Suprapubic skin (tissue), 4 donors: ENCODE results near the gene DOLPP1. TPM values are rescaled to one million over a fixed set of nuclear protein-coding genes. Genes with fewer than 3 reads are reported as not detected.
A peak's percentile ranks its signal among the peaks of the same experiment; 100 is the strongest.

ENCODE experiments used
- DNase-seq, 2 donors: peaks; one replicate each; pipeline ENCODE4 v3.0.0-alpha.2; 2019; ENCODE audit warnings: low spot score in 2 of 2
- H3K27ac ChIP-seq: fragments of 200-600 bp; sonication (generic); one replicate; pipeline ENCODE4 v1.5.1; 2019
- H3K27me3 ChIP-seq: fragments of 200-600 bp; sonication (generic); one replicate; pipeline ENCODE4 v1.5.1; 2019
- H3K36me3 ChIP-seq: fragments of 200-600 bp; sonication (generic); one replicate; pipeline ENCODE4 v1.5.1; 2019
- H3K4me1 ChIP-seq: fragments of 200-600 bp; sonication (generic); one replicate; pipeline ENCODE4 v1.5.1; 2019
- H3K4me3 ChIP-seq: fragments of 200-600 bp; sonication (generic); one replicate; pipeline ENCODE4 v1.5.1; 2019; ENCODE audit warnings: mild to moderate bottlenecking
- H3K9me3 ChIP-seq: fragments of 200-600 bp; sonication (generic); one replicate; pipeline ENCODE4 v1.5.1; 2019
- EP300 ChIP-seq: sonication (generic); formaldehyde crosslinking; IDR thresholded peaks from one replicate; pipeline ENCODE4 v1.6.1; 2017; ENCODE audit warnings: antibody characterized with exemption
- POLR2A ChIP-seq, 2 donors: fragments of 450-650 bp; IDR thresholded peaks; one replicate each; pipeline ENCODE4 v1.6.1; 2017; ENCODE audit warnings: antibody characterized with exemption in 2 of 2, mild to moderate bottlenecking in 2 of 2, moderate library complexity in 2 of 2
- POLR2AphosphoS5 ChIP-seq, 3 donors: sonication (generic); formaldehyde crosslinking; IDR thresholded peaks; one replicate each; pipeline ENCODE4 v1.6.1; 2017; ENCODE audit warnings: antibody characterized with exemption in 3 of 3
- WGBS: methylation state at CpG from one replicate; pipeline ENCODE4 v1.1.5; 2018; 5-methylcytosine and 5-hydroxymethylcytosine counted together
- total RNA-seq, 4 donors: library from RNA; depleted of rRNA; stranded (reverse); fragments of >200 nt; gene quantifications; one replicate each; pipeline ENCODE4 v1.1.0, GENCODE V29; 2016
- TF ChIP-seq, protein P1 (sequence below), 2 donors: fragments of 200-600 bp in 1 of 2; fragments of 450-650 bp in 1 of 2; sonication (generic) in 1 of 2; IDR thresholded peaks; one replicate each; pipeline ENCODE4 v1.5.1; 2016 to 2019; ENCODE audit warnings: antibody characterized with exemption in 2 of 2, mild to moderate bottlenecking in 1 of 2, moderate library complexity in 1 of 2

DOLPP1 gene
- total RNA-seq, 4 donors from 2014 or later = 7.8 to 11.1 (median 9.8) TPM

DNA sequence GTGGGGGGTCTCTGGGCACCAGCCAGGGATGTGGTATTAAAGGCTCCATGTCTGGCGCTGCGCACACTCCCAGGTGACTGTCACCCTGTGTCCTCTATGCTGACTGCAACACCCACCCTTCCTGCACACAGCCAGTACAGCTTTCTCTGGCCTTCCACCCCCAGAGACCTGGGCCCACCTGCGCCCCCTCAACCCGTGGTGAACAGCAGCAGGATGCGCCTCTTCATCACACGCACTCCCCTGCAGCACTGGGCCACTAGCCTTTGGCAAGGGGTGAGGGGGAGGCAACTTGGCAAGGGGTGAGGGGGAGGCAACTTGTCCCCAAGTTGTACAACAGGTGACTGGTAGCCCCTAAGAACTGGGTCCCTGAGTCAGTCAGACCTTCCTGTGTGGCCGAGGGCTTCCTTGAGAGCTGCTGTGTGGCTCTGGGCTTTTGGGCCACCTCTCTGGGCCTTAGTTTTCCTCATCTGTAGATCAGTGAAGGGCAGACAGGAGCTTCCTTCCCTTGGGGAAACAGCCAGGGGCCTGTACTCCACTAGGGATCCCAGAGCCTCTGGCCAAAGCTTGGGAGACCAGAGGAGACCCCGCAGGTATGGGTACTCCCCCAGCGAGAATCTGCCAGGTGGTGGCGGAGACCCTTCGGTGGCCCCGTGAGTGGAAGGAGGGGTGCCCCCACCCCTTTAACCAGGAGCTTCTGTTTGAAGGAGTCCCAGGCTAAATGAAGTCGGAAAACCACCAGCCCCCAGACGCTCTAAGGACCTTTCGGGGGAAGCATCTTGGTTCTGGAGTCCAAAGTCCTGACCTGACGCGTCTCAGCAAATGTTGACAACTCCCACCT is 25.2 kb downstream of the DOLPP1 start:
- peaks cover 10% of the 10 kb centered on the region for H3K36me3 ChIP-seq
- H3K27me3 ChIP-seq = no peaks in the 10 kb centered on the region
- no peak for DNase-seq
- no peak for TF ChIP-seq EP300
- TF ChIP-seq POLR2AphosphoS5 (IDR thresholded peaks at IDR 0.05) = no peak
- TF ChIP-seq, protein P1, sequence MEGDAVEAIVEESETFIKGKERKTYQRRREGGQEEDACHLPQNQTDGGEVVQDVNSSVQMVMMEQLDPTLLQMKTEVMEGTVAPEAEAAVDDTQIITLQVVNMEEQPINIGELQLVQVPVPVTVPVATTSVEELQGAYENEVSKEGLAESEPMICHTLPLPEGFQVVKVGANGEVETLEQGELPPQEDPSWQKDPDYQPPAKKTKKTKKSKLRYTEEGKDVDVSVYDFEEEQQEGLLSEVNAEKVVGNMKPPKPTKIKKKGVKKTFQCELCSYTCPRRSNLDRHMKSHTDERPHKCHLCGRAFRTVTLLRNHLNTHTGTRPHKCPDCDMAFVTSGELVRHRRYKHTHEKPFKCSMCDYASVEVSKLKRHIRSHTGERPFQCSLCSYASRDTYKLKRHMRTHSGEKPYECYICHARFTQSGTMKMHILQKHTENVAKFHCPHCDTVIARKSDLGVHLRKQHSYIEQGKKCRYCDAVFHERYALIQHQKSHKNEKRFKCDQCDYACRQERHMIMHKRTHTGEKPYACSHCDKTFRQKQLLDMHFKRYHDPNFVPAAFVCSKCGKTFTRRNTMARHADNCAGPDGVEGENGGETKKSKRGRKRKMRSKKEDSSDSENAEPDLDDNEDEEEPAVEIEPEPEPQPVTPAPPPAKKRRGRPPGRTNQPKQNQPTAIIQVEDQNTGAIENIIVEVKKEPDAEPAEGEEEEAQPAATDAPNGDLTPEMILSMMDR (IDR thresholded peaks at IDR 0.05) = no peak
- TF ChIP-seq POLR2A (IDR thresholded peaks at IDR 0.05) = no peak
- 86% methylated on average over 7 of the region's 17 CpGs for WGBS
- no peak overlapping the region for H3K4me3 ChIP-seq
- peaks cover 46% of the 10 kb centered on the region for H3K4me1 ChIP-seq
- no peaks in the 10 kb centered on the region for H3K9me3 ChIP-seq
- H3K27ac ChIP-seq = no peak overlapping the region

DNA sequence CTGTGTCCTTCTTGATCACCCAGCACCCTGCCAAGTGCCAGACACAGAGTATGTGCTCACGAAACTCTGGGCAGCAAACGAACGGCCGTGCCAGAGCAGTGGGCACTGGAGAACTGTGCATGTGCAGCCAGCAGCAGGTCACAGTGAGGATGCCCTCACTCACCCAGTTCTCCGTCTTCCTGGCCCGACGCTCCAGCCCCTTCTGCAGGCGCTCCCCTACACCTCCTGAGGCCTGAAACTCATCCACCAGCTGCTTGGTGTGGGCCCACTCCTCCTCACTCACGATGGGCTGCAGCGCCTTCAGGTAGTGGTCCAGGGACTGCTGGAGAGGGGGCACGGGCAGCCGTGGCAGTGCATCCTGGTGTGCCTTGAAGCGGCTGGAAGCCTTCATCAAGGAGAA is 26.7 kb downstream of the DOLPP1 start:
- Histone ChIP-seq H3K27ac (no peak overlapping the region), H3K4me3 (no peak overlapping the region), H3K4me1 (peaks cover 52% of the 10 kb centered on the region), H3K27me3 (no peaks in the 10 kb centered on the region), H3K9me3 (no peaks in the 10 kb centered on the region), H3K36me3 (peaks cover 10% of the 10 kb centered on the region)
- WGBS = 90% methylated on average over 13 of the region's 13 CpGs
- TF ChIP-seq, protein P1 (IDR thresholded peaks at IDR 0.05) = no peak
- no peak for TF ChIP-seq POLR2AphosphoS5 (IDR thresholded peaks at IDR 0.05)
- TF ChIP-seq POLR2A (IDR thresholded peaks at IDR 0.05) = no peak
- TF ChIP-seq EP300 = no peak
- DNase-seq = no peak

DNA sequence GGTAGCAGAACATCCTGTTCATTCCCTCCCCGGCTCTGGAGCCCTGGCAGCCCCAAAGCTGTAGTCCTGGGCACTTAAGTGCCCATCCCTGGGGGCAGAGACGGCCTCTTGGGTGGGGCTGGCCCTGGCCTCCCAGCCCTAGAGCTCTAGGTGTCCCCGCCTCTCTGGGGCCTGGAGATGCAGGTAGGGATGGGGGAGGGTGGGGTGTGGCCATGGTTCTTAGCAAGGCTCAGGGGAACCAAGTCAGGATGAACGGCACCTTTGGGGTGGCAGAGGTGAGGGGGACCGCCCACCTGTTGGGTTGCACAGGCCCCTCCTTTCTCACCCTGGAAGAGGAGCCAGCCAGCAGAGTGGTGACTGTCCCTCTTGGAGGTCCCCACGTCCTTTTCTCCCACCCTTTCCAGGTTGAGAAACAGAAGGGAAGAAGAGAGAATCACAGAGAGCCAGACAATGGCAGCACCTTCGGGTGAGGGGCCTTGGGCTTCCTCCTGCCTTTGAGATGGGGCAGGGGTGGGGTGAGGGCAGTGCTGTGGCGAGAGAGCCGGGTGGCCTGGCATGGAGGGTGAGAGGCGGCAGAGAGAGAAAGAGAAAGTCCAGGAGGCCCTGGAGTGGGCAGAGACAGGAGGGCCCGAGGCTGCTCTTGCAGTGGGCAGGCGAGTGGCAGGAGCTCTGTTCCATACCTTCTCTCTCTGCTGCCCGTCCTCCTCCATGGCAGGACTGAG is 27.3 kb downstream of the DOLPP1 start:
- 65% methylated on average over 11 of the region's 13 CpGs for WGBS
- no peaks in the 10 kb centered on the region for H3K9me3 ChIP-seq
- peaks cover 10% of the 10 kb centered on the region for H3K36me3 ChIP-seq
- H3K4me3 ChIP-seq = no peak overlapping the region
- peaks cover 49% of the 10 kb centered on the region for H3K4me1 ChIP-seq
- DNase-seq = no peak
- no peak overlapping the region for H3K27ac ChIP-seq
- TF ChIP-seq EP300 (no peak), POLR2AphosphoS5 (IDR thresholded peaks at IDR 0.05) (no peak), POLR2A (IDR thresholded peaks at IDR 0.05) (no peak)
- TF ChIP-seq, protein P1 (IDR thresholded peaks at IDR 0.05) = no peak
- H3K27me3 ChIP-seq = no peaks in the 10 kb centered on the region

DNA sequence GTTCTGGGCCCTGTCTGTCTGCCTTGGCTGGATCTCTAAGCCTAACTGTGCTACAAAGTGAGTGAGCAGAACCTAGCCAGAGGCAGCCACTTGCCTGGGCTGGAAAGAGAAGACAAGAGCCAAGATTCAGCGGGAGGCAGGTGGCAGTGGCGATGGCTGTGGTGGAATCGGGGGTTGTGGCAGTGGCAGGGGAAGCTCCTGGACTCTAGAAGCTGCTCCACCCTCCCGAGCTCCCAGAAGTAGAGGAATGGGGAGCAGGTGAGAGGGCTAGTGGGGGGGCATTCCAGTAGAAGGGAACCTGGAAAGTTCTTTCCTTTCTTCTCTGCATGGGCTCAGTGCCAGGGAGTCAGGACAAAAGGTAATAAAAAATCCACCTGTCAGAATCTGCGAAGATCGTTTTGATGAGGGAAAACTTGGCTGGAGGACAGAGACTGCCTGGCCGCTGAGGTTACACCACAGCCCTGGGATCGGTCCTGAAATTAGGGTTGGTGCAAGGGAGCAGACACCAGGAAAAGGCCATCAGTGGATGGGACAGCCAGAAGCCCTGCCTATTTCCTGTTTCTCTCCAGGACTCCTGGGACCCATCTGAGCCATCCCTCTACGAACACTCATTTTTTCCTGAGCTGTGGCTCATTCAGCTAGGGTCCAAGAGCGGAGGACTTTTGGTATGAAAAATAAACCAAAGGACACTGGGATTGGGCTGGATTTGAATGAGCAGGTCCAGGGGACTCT is 28.1 kb downstream of the DOLPP1 start:
- peak overlapping the region; percentile 91 for H3K27ac ChIP-seq
- peak overlapping the region; percentile 95 for H3K4me3 ChIP-seq
- WGBS = 48% methylated on average over 10 of the region's 10 CpGs
- TF ChIP-seq, protein P1 (IDR thresholded peaks at IDR 0.05) = no peak
- TF ChIP-seq EP300 (no peak), POLR2AphosphoS5 (IDR thresholded peaks at IDR 0.05) (no peak), POLR2A (IDR thresholded peaks at IDR 0.05) (no peak)
- peaks cover 49% of the 10 kb centered on the region for H3K4me1 ChIP-seq
- H3K9me3 ChIP-seq = no peaks in the 10 kb centered on the region
- peaks cover 10% of the 10 kb centered on the region for H3K36me3 ChIP-seq
- DNase-seq = no peak
- H3K27me3 ChIP-seq = no peaks in the 10 kb centered on the region
